Fibroblast of pulmonary artery (primary cell): Measurements from ENCODE around the gene PRICKLE2.

Experiments
- DNase-seq: peaks from one replicate; pipeline ENCODE4 v3.0.0-alpha.2; 2010; ENCODE audit warnings: low read depth
- H3K4me3 ChIP-seq: replicated peaks from 2 replicates; pipeline ENCODE4 v1.5.1; 2011; ENCODE audit warnings: low read depth, mild to moderate bottlenecking, control low read depth, low read length, moderate library complexity
- TF ChIP-seq, protein P1 (sequence below): IDR thresholded peaks from 2 replicates; pipeline ENCODE4 v1.5.1; 2011; ENCODE audit warnings: mild to moderate bottlenecking, control low read depth, low read length, inconsistent platforms; ENCODE audit errors: missing control alignments

Gene PRICKLE2

GRCh38 chr3:64213224-64213878 lies 11.9 kb downstream of the PRICKLE2 start:
- TF ChIP-seq, protein P1, sequence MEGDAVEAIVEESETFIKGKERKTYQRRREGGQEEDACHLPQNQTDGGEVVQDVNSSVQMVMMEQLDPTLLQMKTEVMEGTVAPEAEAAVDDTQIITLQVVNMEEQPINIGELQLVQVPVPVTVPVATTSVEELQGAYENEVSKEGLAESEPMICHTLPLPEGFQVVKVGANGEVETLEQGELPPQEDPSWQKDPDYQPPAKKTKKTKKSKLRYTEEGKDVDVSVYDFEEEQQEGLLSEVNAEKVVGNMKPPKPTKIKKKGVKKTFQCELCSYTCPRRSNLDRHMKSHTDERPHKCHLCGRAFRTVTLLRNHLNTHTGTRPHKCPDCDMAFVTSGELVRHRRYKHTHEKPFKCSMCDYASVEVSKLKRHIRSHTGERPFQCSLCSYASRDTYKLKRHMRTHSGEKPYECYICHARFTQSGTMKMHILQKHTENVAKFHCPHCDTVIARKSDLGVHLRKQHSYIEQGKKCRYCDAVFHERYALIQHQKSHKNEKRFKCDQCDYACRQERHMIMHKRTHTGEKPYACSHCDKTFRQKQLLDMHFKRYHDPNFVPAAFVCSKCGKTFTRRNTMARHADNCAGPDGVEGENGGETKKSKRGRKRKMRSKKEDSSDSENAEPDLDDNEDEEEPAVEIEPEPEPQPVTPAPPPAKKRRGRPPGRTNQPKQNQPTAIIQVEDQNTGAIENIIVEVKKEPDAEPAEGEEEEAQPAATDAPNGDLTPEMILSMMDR, result no peak
- H3K4me3 ChIP-seq, result peak overlapping the region; percentile 53
- no peak for DNase-seq

- no peak overlapping the region for H3K4me3 ChIP-seq
- TF ChIP-seq, protein P1, result no peak
- peak; percentile 92 for DNase-seq
Measured at GRCh38 chr3:64209866-64210621, 15.2 kb downstream of the PRICKLE2 start.

DNA sequence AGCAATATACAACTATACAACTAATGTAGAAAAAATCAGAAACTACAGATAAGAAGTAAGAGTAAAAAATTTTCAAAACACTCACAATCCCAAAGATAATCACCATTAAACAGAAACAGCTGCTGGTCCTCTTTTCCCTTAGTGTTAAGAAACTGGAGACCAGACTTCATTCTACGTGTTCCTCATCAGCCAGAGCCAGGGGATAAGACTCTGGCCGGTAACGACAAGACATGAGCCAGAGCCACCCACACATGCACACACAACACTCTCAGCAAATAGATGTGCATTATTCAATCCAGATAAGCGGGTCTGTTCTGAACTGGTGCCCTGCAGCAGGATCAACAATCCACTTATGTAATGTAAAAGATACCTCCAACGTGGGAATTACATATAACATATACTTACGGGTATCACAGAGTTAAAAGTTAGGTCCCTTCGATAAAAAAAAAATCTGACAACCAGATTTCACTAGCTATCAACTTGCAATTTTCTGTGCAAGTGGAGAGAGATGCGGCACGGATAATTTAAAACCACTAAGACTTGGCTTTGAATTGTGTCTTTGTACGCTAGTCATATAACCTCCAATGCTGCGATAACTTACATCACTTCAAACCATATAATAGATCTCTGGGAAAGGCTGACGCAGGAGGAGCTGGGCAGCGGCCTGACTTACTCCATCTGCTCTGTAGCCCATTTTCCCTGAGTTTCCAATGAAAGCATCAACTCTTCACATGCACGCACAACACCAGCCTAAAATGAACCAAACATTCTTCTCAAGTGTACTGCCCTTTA lies 17.8 kb downstream of the PRICKLE2 start:
- TF ChIP-seq, protein P1, result no peak
- DNase-seq, result peak; percentile 91
- H3K4me3 ChIP-seq, result no peak overlapping the region

- no peak for DNase-seq
- TF ChIP-seq, protein P1, result no peak
- no peak overlapping the region for H3K4me3 ChIP-seq
Measured at GRCh38 chr3:64203969-64204908, 21.0 kb downstream of the PRICKLE2 start.

DNA sequence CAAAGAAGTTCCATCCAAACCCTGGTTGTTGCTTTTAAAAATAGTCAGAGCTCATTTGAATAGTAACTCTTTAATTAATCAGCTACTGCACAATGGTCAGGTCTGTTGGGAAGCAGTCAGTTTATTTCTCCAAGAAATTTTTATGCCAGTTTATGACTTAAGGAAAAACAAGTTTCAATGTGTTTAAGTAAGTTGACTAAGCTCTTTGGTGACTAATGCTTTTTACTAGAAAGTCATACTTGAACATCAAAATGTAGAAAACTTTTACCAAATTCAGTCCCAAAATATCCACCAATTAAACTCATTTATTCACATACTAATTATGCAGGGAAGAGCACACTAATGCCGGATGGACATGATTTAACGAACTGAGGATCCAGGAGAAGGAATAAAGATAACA lies 22.1 kb downstream of the PRICKLE2 start:
- DNase-seq, result no peak
- no peak overlapping the region for H3K4me3 ChIP-seq
- TF ChIP-seq, protein P1, result no peak

GRCh38 chr3:64199932-64200331 lies 25.3 kb downstream of the PRICKLE2 start:
- DNase-seq, result no peak
- TF ChIP-seq, protein P1, result no peak
- no peak overlapping the region for H3K4me3 ChIP-seq
